C4-2B (cell line): ENCODE results near the gene TBX19.

Source experiments
- H3K27ac ChIP-seq: fragments of 450-650 bp; 2 replicates; pipeline ENCODE4 v1.5.1; 2017
- CTCF ChIP-seq: fragments of 450-650 bp; conservative IDR thresholded peaks from 2 replicates; pipeline ENCODE4 v1.5.1; 2017; ENCODE audit warnings: mild to moderate bottlenecking
- ZFX ChIP-seq: fragments of 450-650 bp; IDR thresholded peaks from 2 replicates; pipeline ENCODE4 v1.6.1; 2017

Gene TBX19

DNA sequence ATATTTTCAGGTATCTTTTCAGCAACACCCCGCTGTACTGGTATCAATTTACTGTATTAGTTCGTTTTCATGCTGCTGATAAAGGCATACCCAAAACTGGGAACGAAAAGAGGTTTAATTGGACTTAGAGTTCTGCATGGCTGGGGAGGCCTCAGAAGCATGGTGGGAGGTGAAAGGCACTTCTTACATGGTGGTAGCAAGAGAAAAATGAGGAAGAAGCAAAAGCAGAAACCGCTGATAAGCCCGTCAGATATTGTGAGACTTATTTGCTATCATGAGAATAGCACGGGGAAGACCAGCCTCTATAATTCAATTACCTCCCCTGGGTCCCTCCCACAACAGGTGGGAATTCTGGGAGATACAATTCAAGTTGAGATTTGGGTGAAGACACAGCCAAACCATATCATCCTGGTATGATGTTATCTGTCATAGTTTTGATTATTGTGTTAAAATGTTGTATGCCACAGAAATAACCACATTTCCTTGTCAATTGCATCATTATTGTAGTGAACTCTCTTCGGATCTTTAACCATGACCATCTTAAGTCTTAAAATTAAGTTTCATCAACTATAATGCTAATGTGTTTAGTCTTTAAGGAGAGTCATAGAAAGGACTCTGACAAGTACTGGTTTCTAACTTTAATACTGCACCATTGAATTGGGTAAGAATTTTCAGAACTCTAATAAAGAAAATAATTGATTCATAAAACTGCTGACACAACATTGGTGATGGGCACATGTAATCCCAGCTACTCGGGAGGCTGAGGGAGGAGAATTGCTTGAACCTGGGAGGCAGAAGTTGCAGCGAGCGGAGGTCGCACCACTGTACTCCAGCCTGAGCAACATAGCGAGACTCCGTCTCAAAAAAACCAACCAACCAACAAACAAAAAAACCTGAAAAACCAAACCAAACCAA, 58.2 kb downstream of the TBX19 start:
- TF ChIP-seq ZFX, result no peak
- TF ChIP-seq CTCF, result no peak
- no peak overlapping the region for H3K27ac ChIP-seq

GRCh38 chr1:168340781-168341482, 60.3 kb downstream of the TBX19 start:
- TF ChIP-seq ZFX (no peak), CTCF (no peak)
- H3K27ac ChIP-seq, result no peak overlapping the region

DNA sequence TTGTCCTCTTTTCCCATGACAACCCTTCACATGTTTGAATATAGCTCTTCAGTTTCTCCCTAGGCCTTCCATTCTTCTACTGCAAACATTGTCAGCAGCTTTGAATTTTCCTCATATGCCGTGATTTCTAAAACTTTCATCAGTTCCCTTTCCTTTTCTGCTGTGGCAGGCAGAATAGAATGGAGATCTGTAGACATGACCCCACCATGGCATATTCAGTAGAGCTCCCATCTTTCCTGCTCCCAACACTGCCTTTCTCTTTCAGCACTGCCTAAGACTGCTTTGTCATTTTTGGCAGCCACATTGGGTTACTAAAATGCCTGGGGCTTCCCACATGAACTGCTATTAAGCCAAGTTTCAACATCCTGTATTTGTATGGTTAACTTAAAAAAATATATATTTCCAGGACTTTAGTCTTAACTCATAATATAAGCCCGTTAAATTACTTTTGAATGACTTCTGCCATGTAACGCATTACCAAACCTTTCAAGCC, 60.9 kb downstream of the TBX19 start:
- TF ChIP-seq CTCF, result no peak
- TF ChIP-seq ZFX, result no peak
- no peak overlapping the region for H3K27ac ChIP-seq

GRCh38 chr1:168342572-168343280, 62.0 kb downstream of the TBX19 start:
- TF ChIP-seq CTCF (peak; percentile 85), ZFX (no peak)
- no peak overlapping the region for H3K27ac ChIP-seq

- no peak overlapping the region for H3K27ac ChIP-seq
- no peak for TF ChIP-seq ZFX
- TF ChIP-seq CTCF, result no peak
These were observed 62.9 kb downstream of the TBX19 start for GRCh38 chr1:168343566-168343965.

DNA sequence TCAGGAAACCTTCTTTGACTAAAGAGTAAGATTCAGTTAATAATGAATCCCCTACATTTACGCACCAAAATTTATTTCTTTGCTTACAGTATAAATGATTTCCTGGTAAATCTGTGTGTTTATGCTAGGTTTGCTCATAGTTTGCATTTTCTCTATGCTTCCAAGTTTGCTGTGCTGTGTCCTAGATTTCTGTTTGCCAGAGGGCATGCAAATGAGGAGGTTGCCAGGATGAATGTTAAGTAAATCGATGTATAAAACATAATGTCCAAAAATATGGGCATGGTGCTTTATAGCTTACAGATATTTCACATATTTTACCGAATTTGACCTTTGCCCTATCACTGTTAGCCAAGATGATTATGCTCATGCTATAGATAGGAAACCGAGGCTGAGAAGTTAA, 63.8 kb downstream of the TBX19 start:
- no peak for TF ChIP-seq ZFX
- no peak for TF ChIP-seq CTCF
- no peak overlapping the region for H3K27ac ChIP-seq
